ENCODE measurements around the gene PRODH2.

DNA sequence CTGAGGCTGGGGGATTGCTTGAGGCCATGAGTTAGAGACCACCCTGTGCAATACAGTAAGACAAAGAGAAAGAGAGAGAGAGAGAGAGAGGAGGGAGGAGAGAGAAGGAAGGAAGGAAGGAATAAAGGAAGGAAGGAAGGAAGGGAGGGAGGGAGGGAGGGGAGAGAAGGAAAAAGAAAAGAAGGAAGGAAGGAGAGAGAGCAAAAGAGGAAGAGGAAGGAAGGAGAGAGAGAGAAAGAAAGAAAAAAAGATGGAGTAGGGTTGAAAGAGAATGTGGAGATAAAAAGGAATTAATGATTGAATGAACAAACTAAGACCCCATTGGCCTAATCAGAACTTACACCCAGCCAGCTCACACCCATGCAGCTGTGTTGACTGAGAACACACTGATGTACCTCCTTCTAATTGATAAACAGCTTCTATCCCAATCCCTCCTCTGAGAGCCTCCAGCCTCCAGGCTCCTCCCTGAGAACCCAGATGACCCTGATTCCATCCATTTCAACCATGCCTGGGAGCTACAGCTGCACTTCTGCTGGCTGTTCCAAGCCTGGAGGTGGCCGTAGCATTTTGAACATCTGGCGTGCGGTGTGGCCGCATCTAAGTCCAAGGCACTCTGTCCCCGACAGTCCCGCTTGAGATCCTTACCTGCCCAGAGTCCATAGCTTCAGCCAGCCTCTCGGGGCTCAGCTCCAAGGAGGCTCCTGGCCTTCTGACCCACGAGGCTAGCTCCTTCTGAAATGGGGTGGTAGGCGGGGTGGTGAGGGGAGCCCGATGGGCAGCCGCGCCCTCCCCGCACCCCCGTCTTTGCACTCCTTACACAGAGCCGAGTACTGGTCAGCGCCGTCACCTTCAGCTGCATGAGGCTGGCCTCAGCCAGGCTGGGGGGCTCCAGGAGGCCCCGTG, 1.1 kb downstream of the PRODH2 start:
- TF ChIP-seq POLR2AphosphoS5 (IDR thresholded peaks at IDR 0.05; ENCODE audit: low read length) (no peak), JUNB (IDR thresholded peaks at IDR 0.05) (no peak), HDAC2 (IDR thresholded peaks at IDR 0.05) (no peak), POLR2A (IDR thresholded peaks at IDR 0.05; ENCODE audit: low read depth, low read length) (no peak), CTCF (IDR thresholded peaks at IDR 0.05 in 2 of 3, conservative IDR thresholded peaks at IDR 0.05 in 1 of 3; ENCODE audit: control insufficient read depth in 2 of 3, extremely low read depth in 1 of 3, insufficient read depth in 1 of 3, low read depth in 3 of 3, low read length in 3 of 3) (no peak), SIN3A (IDR thresholded peaks at IDR 0.05; ENCODE audit: low read depth, low read length) (no peak), ATF7 (IDR thresholded peaks at IDR 0.05; ENCODE audit: low read depth) (no peak), NBN (IDR thresholded peaks at IDR 0.05) (no peak)
